ENCODE data around the gene INPP5A.

GRCh38 chr10:132591166-132591971, 53.8 kb downstream of the INPP5A start:
- TF ChIP-seq CTCF (IDR thresholded peaks at IDR 0.05 in 2 of 3, conservative IDR thresholded peaks at IDR 0.05 in 1 of 3; ENCODE audit: borderline replicate concordance in 1 of 3, insufficient read depth in 1 of 3, low read depth in 2 of 3, low read length in 2 of 3): peak; percentile 14 to 29 (median 28); a peak in 3 of 6 replicates
- no peak for TF ChIP-seq ATF3 (IDR thresholded peaks at IDR 0.05)
- no peak for TF ChIP-seq EZH2phosphoT487 (IDR thresholded peaks at IDR 0.05; ENCODE audit: borderline replicate concordance)
- TF ChIP-seq POLR2AphosphoS5 (IDR thresholded peaks at IDR 0.05; ENCODE audit: low read depth, low read length): no peak
- no peak for TF ChIP-seq POLR2A (IDR thresholded peaks at IDR 0.05; ENCODE audit: borderline replicate concordance, extremely low read depth, insufficient read depth, insufficient read length)
- no peak for TF ChIP-seq MAX (IDR thresholded peaks at IDR 0.05)
- TF ChIP-seq EZH2 (IDR thresholded peaks at IDR 0.05): no peak
- no peak for TF ChIP-seq ZBTB33 (IDR thresholded peaks at IDR 0.05; ENCODE audit: extremely low read depth, insufficient replicate concordance, low read length)
- no peak for TF ChIP-seq SP1 (IDR thresholded peaks at IDR 0.05; ENCODE audit: low read depth)
- no peak for TF ChIP-seq ELF1 (IDR thresholded peaks at IDR 0.05; ENCODE audit: borderline replicate concordance, low read depth)
- no peak for TF ChIP-seq CEBPB (IDR thresholded peaks at IDR 0.05; ENCODE audit: low read depth)
